HG02759 (cell line): ENCODE data around the gene ABCF1.

ENCODE experiments used
- ATAC-seq: cut with Tn5 transposase; IDR thresholded peaks from one replicate; pipeline ENCODE4 v1.9.1; 2021; ENCODE audit warnings: mild to moderate bottlenecking, moderate library complexity; ENCODE audit not compliant: unreplicated experiment

The ABCF1 gene

DNA sequence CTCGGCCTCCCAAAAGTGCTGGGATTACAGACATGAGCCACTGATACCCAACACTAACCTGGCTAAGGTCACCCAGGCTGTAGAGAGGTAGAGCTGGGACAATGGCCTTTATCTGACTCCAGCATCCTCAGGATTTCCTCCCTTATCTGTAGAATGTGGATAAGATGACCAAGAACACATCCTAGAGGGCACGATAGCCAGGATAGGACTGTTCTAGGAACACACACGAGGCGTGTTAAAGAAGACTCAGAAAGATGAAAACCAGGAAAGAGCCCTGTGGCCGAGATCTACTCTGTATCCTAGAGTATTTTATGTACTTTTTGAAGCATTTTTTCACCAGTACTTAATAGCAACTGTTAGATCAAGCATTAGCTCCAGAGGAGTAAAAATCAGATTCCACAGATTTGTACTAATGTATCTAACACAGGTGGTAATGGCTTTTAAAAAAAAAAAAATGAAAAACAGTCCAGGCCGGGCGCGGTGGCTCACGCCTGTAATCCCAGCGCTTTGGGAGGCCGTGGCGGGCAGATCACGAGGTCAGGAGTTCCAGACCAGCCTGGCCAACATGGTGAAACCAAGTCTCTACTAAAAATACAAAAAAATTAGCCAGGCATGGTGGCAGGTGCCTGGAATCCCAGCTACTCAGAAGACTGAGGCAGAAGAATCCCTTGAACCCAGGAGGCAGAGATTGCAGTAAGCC, 28.5 kb downstream of the ABCF1 start:
- no peak for ATAC-seq

DNA sequence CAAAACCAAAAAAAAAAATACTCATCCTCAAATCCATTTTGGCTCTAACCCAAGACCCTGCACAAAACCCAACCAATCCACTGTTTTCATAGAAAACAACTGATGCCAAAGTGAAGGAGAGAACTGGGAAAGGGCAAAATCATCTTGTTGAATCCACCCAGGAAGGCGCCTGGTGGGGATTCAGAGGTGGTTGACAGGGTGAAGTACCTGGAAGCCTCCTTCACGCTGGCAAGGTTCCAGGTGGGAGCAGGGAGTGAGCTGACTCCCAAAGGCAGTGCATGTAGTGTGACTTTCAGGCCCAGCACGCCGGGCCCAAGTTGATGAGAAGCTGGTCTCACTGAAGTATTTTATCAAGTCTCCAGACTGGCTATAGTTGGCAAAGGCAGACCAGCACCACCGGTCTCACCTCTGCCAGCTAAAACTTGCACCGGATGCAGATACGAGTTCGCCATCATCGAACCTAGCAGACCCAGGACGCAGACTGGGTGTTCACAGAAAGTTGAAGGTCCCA, 29.3 kb downstream of the ABCF1 start:
- ATAC-seq, result no peak

DNA sequence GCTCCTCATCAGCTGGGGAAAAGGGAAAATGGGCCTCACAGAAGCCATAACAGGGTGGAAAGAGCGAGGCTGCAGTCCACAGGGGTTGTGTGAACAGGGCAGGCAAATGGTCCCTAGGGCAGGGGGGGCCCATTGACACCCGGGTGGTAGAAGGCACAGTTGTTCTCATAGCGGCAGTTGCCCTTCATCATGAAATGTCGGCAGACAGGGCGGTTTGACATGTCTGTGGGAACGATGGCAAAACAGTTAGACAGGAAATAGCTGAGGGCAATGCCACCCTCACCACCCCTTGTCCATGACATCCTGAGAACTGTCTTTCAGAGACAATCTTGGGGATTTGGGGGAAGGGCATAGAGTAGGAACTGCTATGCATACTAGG, 30.2 kb downstream of the ABCF1 start:
- ATAC-seq, result no peak

DNA sequence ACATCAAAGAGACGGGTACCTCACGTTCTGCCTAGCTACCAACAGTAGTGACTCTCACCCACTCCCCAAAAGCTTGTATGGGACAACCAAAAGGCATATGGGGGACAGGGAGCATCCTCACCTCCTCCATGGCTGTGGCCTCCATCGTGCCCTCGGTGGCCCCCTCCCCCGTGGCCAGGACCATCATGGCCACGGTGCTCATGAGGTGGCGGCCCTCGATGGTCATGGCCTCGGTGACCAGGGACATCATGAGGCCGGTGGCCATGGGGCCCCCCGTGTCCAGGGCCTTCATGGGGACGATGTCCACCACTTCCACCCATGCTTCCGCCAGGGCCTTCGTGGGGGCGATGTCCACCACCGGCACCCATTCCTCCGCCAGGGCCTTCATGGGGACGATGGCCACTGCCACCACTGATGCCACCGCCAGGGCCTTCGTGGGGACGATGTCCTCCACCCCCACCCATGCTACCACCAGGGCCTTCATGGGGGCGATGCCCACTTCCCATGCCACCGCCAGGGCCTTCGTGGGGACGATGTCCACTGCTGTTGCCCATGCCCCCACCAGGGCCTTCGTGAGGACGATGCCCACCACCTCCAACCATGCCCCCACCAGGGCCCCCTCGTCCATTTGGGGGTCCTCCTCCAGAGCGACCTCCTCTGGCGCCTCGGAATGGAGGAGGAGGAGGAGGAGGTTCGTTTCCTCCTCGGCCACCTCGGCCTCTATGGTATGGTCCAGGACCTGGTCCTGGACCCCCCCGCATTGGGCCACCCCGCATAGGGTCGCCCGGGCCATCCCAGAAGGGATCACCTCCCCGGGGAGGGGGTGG, 30.8 kb downstream of the ABCF1 start:
- ATAC-seq, result no peak

DNA sequence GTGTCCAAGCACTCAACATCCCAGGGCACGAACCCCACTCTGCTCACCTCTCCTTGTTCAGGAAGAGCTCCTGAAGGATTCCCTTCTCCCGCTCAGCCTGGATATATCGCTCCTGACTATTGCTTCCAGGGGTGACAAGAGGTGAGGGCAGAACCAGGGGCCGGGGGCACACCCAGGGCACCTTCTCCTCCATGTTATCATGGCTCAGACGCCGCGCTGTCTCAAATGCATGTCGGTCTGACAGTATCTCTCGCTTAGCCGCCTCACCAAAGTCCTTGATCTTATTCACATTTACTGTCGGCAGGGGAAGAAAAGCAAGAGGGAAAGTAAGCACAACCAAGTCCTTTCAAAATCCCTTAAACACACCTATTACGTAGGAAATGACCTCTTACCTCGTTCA, 32.7 kb downstream of the ABCF1 start:
- no peak for ATAC-seq

DNA sequence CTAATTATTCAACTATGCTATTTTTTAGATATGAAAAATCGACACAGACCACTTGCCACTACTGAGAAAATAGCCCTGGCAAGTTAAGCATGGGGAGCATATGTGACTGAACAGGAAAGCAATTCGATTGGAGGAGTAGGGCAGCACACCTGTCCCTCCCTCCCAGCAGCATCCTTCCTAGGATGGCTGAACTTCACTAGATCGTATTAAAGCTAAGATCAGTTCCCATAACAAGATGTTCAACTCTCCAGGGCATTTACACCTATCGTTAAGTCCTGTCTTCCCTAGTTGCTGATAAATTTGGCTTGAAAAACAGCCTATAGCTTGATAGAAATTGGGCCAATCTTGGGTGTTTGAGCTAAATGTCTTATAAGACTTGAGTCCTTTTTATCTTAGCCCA, 38.8 kb downstream of the ABCF1 start:
- no peak for ATAC-seq

DNA sequence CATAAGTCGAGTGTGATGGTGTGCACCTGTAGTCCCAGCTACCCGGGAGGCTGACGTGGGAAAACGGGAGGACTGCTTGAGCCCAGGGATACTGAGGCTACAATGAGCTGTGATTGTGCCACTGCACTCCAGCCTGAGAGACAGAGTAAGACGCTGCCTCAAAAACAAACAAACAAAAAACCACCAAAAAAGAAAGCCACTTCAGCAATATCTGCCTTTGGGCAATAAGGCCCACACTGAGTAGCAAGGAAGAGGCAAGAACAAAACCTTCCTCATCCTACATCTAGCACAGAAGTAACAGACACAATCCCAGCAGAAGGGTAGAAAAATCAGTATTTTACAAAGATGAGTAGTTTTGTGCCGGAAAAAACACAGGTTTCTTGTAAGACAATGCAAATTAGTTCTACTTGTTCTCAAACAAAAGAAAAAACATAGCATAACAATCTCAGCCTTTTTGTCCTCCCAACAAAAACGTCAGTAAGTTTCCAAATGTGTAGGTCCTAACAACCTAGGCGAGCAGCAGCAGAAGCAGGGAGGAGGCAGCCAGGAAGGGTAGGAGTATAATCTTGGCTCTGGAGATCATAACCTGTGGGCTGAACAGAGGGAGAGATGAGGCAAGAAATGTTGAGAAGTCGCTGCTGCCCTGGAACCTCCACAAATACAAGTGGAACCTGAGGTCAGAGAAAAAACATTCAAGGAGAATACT, 40.1 kb downstream of the ABCF1 start:
- no peak for ATAC-seq

DNA sequence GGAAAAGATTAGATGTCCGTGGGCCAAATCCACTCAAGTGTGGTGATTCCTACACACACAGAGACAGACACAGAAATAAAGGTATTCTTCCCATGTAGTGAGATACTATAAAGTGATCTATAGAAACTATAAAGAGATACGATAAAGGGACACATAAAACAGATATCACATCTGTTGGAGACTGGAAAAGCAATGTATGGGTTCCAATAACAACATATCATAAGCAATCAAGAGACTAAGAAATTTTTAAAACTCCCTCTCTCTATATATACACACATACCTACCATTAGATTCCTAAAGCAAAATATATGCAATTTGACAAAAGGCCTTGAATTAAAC, 40.6 kb downstream of the ABCF1 start:
- no peak for ATAC-seq

DNA sequence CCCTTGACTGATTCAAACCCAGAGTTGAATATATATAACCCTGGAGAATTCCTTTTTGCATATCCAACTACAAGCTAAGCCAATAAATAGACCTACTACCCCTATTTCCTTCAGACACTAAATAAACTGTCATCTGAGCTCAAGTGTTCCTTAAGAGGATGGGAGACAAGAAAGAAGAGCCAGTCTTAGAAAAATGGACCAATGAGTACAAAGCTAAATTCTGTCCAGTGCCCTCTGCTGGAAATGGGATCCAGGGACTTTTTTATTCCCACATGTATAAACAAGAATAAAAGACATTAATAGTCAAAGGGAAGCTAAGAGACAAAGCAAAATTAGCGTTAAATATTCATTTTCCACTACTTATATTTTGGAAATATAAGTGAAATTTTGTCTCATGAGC, 41.0 kb downstream of the ABCF1 start:
- ATAC-seq, result no peak

DNA sequence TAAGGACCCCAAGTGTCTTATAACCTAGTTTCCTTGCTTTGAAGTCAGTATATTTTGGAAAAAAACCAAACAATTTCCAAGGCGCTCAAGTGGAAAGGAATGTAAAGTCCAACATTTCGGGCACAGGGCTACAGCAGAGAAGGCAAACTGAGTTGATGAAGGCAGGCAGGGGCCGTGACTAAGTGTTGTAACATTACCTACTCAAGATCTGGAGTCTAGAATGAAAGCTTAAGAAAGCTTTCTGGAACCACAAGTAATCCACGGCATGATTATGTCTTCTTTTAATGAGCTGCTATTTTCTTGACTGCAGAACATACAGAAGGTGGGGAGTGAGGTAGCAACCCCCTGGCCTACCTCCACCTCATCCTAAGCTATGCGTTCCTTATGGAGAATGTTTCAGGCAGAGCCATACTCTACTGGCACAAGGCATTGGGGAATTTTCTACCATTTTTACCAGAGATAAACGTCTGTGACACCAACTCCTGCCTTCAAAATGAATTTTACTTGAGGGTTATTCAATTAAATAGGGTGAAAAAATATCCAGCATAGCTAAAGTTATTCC, 41.5 kb downstream of the ABCF1 start:
- ATAC-seq, result no peak

DNA sequence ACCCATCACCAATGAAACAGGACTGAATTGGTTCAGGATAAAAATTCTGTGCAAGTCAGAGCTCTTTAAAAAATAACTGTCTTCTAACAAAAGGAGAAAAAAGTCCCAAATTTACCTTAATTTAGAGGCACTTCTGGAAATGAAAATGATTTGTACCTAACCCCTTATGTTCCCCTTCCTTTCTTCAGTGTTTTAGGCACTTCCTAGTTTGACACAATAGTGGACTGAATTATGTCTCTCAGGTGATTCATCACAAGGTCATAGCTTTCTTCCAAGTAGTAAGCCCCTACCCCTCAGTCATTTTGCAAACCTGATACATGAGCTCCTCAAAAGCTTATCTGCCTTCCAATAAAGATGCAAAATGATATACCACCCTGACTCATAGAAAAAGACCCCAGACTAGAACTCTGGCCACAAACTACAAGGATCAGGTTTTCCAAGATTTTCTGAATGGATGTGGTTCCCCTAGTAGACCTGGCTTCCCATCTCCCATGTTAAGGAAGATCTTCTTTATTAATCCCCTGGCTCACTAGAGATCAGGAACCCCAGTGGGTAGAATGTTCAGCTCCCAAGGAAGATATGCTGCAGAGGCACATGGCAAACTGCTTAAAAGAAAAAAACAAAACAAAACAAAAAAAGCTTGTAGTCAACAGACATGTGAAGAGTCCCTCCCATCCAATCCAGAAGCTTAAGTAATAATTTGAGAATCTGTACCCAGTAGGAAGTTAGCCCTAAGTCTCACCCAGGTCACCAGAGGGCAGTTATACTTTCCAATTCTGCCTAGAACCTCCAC, 42.2 kb downstream of the ABCF1 start:
- ATAC-seq, result no peak

DNA sequence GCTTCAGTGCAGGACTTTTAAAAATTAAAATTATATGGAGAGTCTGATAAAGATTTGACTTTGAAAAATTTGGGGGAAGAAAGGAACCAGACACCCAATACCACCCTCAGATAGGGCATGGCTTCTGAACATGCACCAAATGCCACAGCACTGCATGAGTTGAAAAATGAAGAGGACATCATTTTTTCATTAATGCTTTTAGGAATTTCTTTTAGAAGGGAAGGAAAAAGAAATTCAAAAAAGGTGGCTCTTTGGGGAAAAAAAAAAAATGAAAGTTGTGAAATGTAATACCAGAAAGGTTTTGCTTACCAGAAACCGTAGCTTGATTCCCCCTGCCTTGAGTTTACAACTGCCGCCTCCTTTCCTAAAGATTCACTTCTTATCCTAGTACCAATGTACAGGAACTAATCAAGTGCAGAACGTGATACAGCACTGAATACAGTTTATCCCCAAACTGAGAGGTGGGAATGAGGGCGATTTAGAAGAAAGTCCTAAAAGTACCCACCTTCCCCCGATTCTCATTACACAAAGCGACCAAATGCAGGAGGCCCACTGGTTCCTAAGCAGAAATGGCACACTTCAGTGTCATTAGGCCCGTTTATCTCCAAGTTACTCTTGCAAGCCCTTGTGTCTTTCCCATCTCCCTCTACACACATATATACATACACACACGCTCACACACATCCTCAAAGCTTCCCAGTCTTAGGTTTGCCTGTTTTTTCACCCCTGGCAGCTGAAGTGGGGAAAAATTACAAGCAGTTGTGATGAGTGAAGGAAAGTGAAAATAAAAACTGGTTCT, 43.0 kb downstream of the ABCF1 start:
- ATAC-seq, result no peak

DNA sequence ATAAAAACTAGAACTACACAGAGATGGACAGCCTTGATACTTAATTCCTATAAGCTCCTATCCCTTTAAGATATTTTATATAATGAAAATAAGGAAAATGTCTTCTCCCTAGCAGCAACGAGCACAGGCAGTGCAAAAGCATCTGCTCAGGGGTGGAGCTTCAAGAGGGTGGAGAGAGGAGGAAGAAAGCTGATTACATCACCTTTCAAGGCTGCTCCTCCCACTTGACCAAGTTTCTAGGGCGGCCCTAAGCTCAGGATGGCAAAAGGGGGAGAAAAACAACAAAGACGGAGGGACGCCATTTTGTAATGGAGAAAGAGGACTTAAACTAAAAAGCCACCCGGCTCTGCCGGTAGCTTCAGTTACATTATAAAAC, 43.6 kb downstream of the ABCF1 start:
- peak; percentile 33 for ATAC-seq

DNA sequence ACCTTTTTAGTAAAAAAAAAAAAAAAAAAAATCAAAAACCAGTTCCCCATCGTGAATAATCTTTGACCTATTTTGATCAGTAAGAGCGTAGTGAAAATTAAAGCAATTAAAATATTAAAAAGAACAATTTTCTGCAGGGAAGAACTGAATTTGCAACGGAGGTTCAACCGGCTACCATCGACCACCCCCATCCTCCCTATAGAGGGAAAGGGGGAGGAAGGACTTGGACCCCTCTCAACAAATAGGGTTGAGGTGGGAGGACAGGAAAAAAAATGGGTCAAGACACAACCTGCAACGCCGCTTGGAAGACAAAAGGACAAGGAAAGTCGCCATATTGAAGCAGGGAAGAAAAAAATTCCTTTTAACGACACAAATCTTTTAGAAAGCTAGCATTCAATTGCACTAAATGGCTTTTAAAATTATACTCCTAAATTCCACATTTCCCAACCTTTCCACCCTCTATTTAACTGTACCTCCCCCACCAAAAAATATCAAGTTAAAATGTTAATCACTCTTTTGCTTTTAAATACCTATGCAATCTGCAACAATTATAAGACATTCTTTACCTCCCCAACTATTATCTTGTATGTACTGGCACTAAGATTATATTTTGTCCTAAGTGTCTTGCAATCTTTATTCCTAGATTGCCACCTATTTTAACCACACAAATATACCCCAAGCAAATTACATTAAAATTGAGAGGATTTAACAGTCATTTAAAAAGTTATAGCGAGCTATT, 44.1 kb downstream of the ABCF1 start:
- no peak for ATAC-seq

DNA sequence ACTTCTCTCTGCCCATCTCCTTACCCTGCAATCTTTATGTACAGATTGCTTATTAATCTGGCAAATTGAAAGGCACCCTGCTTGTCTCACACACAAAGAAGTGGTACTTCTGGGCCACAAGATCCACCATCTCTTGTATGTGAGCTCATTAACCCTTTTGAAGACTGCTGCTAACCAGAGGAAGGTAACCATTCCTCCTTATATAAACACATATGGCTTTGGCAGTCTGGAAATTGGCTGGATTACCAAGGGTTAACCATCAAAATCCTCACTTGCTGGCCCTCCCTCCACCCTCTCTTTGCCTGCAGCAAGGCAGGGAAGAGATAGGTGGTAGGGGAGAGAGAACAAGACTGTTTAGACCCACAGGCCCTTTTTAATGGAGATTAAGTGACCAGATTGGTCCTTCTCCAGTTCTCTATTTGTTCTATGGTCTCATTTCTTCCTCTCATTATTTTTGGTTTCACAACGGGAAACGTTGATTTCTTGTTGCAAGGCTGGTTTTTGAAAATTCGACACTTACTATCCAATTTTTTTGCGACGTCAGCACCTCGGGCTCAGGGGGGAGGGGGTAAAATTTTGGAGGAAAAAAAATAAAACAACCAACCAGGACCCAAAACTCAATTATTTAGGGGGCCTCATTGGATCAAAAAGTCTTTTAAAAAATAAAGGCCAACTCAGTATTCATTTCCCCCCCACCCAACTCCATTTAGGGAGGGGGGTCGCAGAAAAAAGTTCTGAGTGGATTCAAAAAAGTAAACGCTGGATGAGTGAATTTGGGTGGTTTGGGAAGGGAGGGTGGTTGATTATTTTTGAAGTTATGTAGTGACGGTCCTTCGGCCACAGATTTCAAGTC, 44.9 kb downstream of the ABCF1 start:
- ATAC-seq, result no peak

DNA sequence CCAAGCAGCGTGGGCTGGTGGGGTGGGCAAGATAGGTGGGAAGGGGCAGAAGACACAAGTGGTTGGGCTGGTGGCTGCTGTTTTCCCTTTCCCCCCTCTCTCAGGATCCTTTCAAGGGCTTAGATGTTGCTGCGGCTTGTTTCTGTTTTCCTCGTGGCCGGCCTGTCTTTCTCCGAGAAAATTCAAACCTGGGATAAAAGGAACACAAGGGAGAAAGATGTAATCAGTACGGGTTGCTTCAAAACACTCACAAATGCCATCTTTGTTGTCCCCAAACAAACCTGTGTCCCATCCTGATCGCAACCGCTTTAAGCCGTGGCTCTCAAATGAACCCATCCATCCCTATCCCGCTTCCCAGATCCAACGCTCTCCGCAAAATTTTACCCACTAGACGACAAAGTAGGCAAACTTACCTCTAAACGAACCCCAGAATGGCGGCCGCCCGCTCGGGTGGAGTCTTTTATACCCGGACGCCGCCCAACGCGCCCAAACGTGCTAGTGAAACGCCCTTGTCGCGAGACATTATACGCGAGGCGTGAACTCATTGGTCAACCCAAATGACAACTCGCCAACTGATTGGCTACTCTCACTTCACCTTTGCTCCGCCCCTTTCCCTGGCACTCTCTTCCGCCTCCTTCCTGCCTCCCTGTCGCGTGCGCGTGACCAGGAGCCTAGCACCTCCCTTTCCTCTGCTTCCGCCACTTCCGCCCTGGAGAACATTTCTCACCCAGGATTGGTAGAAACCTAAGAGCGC, 45.7 kb downstream of the ABCF1 start, which contains the start of gene PPP1R10:
PPP1R10 (minus strand) TSS at position 433 of the 754 bp plus-strand sequence. CDS start 7,299 bp downstream, outside the sequence.
- peak; percentile 85 for ATAC-seq

DNA sequence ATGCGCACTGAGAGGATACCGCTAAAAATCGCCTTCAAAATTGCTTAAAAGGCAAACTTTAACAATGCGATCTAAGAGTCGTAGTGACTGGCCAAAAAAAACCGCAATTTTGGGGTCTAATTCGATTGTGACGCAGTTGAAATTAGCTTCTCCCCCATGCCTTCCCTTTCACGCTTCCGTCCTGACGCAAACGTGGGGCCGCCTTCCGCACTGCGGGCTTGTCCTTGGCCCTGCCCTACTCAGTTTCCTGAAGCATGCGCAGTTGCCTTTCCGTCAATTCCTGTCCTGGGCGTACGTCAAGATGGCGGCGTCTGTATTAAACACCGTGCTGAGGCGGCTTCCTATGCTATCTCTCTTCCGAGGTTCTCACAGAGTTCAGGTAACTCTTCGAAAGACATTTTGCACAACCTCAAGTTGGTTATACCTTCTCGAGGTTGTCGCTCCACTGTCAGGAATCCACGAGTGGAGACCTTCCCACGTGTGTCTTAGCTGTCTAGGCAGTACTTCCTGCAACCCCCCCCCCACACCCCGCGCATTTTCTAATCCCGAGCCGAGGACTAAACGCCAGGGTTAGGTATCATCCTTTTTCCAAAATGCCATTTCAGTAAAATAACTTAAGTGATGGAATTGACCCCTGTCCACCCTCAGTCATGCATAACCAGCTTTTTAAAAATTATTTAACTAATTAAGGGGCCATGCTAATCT, 46.5 kb downstream of the ABCF1 start, which contains the start of gene MRPS18B:
MRPS18B (plus strand) TSS at position 276 of the 705 bp plus-strand sequence; CDS start at position 302, 26 bp downstream.
- ATAC-seq, result peak; percentile 81
